GM21360 (cell line): Measurements from ENCODE around the gene KANK4.

ENCODE experiments used
- ATAC-seq: cut with Tn5 transposase; IDR thresholded peaks from one replicate; pipeline ENCODE4 v1.9.1; 2021; ENCODE audit warnings: mild to moderate bottlenecking, moderate library complexity; ENCODE audit not compliant: unreplicated experiment

Gene KANK4

DNA sequence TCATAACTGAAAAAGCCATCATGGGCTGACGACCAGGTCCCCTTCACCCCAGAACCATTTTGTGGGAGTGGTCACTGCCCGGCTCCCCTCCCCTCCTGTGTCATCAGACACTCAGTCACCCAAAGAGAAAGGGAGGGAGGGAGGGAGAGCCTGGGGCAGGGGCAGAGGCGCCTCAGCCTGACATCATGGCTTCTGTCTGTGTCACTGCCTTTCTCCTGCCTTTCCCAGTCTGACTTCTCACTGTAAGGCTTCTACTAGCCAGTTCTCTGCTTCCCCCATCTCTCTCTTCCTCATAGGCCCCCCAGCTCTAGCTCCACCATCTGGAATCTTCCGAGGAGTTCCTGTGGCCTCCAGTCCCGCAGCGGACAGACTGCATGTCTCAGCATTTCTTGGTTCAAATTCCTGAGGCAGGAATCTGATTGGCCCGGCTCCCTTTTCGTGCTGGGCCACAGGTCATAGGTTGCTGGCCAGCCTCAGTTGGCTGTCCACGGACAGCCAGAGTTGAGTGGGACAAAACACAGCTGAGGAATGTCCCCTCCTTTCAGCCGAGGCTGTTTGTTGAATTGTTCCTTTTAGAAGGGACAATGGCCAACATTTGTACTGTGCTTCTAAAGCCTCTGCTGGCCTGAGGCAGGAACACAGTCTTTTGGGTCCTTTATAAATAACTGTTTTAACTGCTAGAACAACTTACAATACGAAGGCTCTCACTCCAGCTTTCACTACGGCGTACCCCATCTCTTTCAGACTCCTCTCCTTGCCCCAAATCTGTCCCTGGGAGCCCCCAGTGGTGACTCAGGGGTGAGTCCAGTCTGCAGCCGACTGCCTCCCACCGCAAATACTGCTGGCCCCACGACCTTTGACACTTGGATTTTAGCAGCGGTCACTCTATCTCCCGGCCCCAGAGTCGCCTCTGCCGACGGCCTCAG, 18.7 kb upstream of the KANK4 start:
- no peak for ATAC-seq

DNA sequence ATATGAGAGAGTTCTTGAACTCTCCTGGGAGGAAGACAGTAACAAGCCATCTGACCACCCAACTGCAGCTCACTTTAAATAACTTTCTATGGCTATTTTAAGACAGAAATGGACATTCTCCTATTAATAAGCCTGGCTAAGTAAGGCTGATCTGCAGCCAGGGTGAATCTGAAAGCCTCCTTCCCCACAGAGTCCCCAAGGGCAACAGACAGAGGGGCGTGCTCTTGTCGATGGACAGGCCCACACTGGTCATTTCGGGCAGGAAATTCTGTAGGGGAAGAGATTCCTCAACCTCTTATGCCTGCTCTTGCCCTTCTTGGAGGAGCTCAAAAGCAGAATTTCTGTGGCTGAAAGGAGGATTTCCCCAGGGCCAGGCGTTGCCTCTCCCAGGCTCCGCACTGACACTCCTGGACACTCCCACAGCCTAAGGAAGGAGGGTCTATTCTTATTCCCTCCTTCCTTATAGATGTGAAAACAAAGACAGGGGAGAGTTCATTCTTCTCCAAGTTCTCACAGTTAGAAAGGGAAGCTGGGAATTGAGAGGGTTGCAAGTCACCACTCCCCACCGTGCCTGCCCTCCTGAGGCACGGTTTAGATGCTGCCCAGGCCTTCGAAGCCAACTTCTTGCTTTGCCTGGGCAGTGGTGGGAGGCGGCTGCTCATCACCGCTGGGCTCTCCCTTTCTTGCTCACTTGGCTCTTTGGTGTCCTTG, 17.9 kb upstream of the KANK4 start:
- no peak for ATAC-seq

DNA sequence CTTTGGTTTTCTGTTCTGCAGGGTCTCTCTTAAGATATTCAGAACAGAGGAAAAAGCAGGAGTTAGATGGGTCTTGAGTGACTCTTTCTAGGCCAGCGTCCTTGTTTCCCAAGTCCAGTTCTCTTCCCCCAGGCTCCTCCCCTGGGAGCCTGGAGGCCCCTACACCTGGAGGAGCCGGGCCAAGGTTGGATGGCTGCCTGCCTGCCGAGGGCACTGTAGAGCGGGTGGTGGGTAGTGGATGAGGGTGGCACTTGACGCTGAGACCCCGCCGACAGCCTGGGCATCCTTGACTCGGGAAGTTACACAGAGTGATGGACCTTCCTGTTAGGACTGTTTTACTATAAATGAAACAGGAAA, 17.4 kb upstream of the KANK4 start:
- no peak for ATAC-seq

DNA sequence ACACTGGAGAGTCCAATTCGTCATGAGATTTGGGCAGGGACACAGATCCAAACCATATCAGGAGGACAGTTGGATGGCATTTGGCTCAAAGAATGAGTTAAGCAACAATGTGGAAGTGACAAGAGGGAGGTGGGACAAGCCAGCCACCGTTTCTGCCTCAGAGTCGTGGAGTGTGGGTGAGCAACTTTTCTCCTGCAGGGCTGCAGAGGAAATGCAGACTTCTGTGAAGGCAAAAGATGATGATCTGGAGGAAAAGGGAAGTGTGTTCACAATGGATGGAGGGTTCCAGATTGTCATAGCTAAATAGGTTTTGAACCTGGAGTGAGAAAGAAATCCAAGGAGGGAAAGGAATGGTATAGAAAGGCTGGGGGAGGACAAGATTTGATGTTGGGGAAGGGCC, 16.4 kb upstream of the KANK4 start:
- no peak for ATAC-seq

DNA sequence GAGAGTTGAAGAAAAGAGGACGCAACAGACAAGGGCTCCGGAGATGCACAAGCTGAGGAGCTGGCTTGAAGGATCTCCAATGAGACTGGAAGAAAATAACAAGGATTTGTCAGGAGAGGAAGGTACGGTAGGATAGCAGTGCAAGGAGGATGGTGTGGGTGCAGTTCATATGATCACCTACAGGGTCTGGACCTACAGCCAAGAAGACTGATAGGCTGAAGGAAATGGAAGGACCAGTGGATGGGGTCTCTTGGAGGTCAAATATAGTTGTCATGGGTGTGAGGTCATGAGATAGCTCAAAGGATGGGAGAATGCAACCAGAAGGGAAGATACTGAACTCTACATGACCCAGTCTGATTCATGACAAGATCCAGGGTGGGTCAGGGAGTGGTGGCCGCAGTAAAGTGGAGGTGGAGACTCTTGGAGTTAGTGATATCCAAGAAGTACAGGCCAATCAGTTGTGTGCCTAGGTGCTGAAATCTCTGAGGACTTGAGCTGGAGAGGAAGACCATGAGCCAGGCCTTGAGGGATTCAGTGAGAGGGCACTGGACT, 15.3 kb upstream of the KANK4 start:
- no peak for ATAC-seq

GRCh38 chr1:62333441-62333840, 14.2 kb upstream of the KANK4 start:
- ATAC-seq: no peak

GRCh38 chr1:62327360-62328055, 8.3 kb upstream of the KANK4 start:
- ATAC-seq: no peak

GRCh38 chr1:62325681-62326080, 6.4 kb upstream of the KANK4 start:
- no peak for ATAC-seq

- ATAC-seq: no peak
Observed at GRCh38 chr1:62325081-62325480, 5.8 kb upstream of the KANK4 start.

- ATAC-seq: no peak
Observed at GRCh38 chr1:62321446-62321845, 2.2 kb upstream of the KANK4 start.

GRCh38 chr1:62318320-62318755, 896 bp downstream of the KANK4 start:
- no peak for ATAC-seq

DNA sequence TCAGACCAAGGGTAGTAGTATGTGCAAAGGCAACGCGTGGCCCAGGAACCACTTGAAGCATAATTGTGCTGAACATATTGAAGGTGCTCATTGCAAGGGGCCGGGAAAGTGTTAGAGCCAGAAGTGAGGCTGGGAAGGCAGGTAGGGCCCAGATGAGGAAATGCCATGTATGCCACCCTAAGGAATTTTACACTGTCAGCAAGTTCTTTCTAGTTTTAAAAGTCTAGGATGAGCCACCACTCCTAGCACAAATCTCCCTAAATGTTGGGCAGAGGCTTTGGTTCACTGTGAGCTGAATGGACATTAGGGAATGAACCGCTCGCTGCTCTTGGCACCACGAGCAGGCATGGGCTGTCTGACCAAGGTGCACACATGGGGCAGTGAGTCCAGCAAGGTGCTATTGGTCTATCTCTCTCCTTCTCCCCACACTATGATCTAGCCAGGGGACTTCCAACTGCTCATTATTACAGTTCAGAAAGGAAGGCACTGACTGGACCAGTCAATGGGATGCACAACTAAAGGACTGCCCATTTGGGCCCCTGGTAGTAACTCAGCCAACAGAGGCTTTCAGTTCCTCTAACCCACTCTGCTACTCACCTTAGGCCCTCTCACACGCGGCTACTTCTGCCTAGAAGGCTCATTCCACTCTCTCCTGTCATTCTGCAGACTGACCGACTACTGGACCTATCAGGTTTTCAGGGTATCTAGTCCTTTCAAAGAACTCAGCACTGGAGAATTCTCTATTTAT, 2.0 kb downstream of the KANK4 start:
- ATAC-seq: no peak

- no peak for ATAC-seq
Observed at GRCh38 chr1:62316135-62316534, 3.1 kb downstream of the KANK4 start.

DNA sequence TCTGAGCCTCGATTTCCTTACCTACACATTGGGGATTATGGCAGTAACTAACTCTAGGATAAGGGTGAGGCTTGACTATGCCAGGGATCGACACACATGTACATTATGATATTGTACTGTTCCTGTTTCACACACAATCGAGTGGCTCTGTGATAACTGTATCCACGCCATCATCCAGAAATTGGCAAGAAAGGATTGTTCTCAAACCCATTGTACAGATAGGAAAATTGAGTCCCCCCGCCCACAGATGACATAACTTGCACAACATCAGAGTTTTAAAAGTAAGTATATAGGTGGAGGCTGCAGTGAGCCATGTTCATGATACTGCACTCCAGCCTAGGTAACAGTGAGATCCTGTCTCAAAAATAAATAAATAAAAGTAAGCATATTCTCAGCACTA, 3.8 kb downstream of the KANK4 start:
- no peak for ATAC-seq

DNA sequence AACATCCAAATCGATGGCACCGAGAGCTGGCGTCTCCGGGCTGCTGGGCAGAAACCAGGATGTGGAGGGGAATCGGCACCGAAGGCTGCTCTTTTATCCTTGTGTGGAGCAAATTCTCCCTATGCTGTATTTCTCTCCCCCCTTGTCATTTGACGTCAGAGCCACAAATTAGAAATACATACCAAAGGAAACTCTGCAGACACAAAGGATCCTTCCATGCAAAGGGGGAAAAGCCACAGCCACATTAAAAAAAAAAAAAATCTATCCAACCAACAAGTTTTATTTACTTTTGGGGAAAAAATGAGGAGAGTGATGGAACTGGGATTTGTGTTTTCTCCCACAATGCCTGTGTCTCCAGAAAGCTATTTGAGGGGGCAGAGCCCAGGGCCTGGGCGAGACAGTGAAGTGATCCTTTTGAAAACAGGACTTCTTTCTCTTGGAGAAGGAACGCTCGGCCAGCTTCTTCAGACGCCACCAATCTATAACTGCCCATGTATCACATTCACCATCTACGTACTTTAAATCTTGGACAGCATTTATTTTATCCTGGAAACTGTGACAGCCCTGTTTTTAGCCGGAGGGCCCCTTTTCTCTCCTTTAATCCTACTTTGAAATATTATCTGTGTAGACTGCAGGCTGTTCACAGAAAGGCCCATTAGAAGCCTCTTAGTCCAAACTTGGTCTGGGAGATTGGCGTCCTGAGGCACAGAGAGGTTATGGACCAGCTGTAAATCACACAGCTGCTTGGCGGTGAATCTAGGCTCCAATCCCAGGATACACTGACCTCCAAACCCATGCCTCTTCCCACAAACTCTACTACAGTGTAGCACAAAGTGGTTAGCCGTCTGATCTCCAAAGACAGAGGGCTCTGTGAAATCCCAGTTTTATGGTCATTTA, 4.5 kb downstream of the KANK4 start:
- no peak for ATAC-seq

GRCh38 chr1:62312698-62313097, 6.5 kb downstream of the KANK4 start:
- ATAC-seq: no peak

DNA sequence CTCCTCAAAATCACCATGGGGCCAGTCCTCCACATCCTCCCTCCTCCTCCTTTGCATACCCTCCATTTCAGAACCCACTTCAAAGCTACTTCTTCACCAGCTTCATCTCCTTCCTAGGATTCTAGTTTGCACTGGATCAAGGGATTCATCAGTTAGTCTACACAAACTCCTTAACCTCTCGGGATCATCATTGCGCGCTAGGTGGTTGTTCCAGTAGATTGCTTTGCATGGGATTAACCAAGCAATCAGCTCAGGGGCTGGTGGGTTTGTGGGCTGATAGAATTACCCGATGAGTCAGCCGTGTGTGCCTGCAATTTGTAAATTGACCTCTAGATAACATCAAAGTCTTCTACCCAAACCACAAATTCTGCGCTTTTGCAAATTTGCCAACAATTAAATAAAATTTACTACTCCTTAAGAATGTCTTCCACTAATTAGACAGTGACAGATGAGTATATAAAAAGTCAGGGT, 7.7 kb downstream of the KANK4 start:
- ATAC-seq: no peak

- ATAC-seq: no peak
Observed at GRCh38 chr1:62309906-62310305, 9.3 kb downstream of the KANK4 start.

DNA sequence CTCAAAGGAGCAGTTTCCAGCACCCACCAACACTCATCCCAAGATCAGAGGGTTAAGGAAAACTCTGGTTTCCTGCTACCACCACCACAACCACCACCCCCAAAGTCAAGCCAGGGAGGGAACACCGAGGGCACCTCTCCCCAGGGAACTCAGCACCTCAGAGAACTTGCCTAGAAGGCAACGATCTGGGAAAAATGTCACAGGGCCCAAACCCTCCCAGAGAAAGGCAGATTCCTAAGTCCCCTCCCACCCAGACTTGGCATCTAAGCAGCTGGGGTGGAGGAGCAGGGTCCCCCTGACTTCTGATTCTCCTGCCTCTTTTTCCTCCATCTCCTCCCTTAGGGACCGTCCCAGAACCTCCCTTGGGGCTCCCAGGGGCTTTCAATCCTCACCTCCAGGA, 10.6 kb downstream of the KANK4 start:
- ATAC-seq: no peak
